A549 (cell line): Measurements from ENCODE around the gene NOL7. TPM values are rescaled to one million over a fixed set of nuclear protein-coding genes. Genes with fewer than 3 reads are reported as not detected.

Source experiments
- ATAC-seq, 2 experiments: fragments of 200-7000 bp in 1 of 2; fragments of >200 bp in 1 of 2; cut with Nextera tagmentation in 1 of 2; cut with Tn5 transposase in 1 of 2; 3 replicates each; pipeline versions ENCODE4 v1.8.0 to v1.9.1; 2018 to 2020; ENCODE audit warnings: mild to moderate bottlenecking in 1 of 2, moderate library complexity in 1 of 2
- CTCF ChIA-PET: fragments of 300-600 bp; sonication (Branson Sonifier 250); formaldehyde crosslinking; extraction: SDS; loops from one replicate; lab custom pipeline; 2021; ENCODE audit warnings: antibody characterized with exemption, inconsistent platforms; lab: Yijun Ruan, JAX
- POLR2A ChIA-PET: fragments of 350-600 bp; formaldehyde crosslinking; extraction: SDS; loops from one replicate; lab custom pipeline; 2021; ENCODE audit warnings: antibody characterized with exemption, inconsistent platforms; lab: Yijun Ruan, JAX
- DNase-seq, 2 experiments: peaks; one replicate each; pipeline versions ENCODE4 v3.0.0 to v3.0.0-alpha.2; 2011 to 2016; ENCODE audit warnings: low read depth in 1 of 2, low spot score in 1 of 2
- FAIRE-seq: peaks from 2 replicates; lab custom pipeline; 2011; peaks lifted over from hg19 to GRCh38; lab: Jason Lieb, UNC
- H3K27ac ChIP-seq, 2 experiments: fragments of >200 bp; sonication (Bioruptor Twin); formaldehyde crosslinking; 3 replicates each; pipeline ENCODE4 v1.5.1; 2016 to 2017
- H3K4me1 ChIP-seq: fragments of >200 bp; sonication (Bioruptor Twin); formaldehyde crosslinking; 3 replicates; pipeline ENCODE4 v1.6.1; 2016
- H3K4me2 ChIP-seq: fragments of >200 bp; sonication (Bioruptor Twin); formaldehyde crosslinking; 3 replicates; pipeline ENCODE4 v1.6.1; 2016
- H3K4me3 ChIP-seq: fragments of >200 bp; sonication (Bioruptor Twin); formaldehyde crosslinking; 3 replicates; pipeline ENCODE4 v1.5.1; 2016
- H3K9me3 ChIP-seq: fragments of >200 bp; sonication (Bioruptor Twin); formaldehyde crosslinking; 3 replicates; pipeline ENCODE4 v1.6.1; 2016
- CEBPB ChIP-seq, 2 experiments: fragments of >200 bp in 1 of 2; sonication (Bioruptor Twin) in 1 of 2; formaldehyde crosslinking in 1 of 2; IDR thresholded peaks; 2 replicates each; pipeline ENCODE4 v1.6.1; 2012 to 2016
- CHD4 ChIP-seq: fragments of 200-600 bp; sonication (generic); IDR thresholded peaks from 2 replicates; pipeline ENCODE4 v1.6.1; 2016; ENCODE audit warnings: antibody characterized with exemption, mild to moderate bottlenecking, borderline replicate concordance
- FOSB ChIP-seq: fragments of 250-450 bp; sonication (Bioruptor Pico); IDR thresholded peaks from 2 replicates; pipeline ENCODE4 v1.5.0; 2020; ENCODE audit warnings: mild to moderate bottlenecking, moderate library complexity
- HDAC2 ChIP-seq: fragments of 200-600 bp; sonication (generic); IDR thresholded peaks from 2 replicates; pipeline ENCODE4 v1.6.1; 2016
- HEYL ChIP-seq: fragments of 250-450 bp; sonication (Bioruptor Pico); IDR thresholded peaks from 2 replicates; pipeline ENCODE4 v1.8.0; 2021; ENCODE audit warnings: mild to moderate bottlenecking, moderate library complexity
- HOXB13 ChIP-seq: fragments of 250-450 bp; sonication (Bioruptor Pico); IDR thresholded peaks from 2 replicates; pipeline ENCODE4 v1.5.0; 2020; ENCODE audit warnings: low read depth, mild to moderate bottlenecking, moderate library complexity
- KDM5A ChIP-seq: fragments of 200-600 bp; sonication (generic); IDR thresholded peaks from 2 replicates; pipeline ENCODE4 v1.6.1; 2016; ENCODE audit warnings: antibody characterized with exemption, mild to moderate bottlenecking
- RFX5 ChIP-seq: fragments of 450-650 bp; IDR thresholded peaks from 2 replicates; pipeline ENCODE4 v1.7.1; 2014; ENCODE audit warnings: antibody characterized with exemption, mild to moderate bottlenecking, moderate library complexity
- SMC3 ChIP-seq: fragments of >200 bp; sonication (Bioruptor Twin); formaldehyde crosslinking; IDR thresholded peaks from 3 replicates; pipeline ENCODE4 v1.6.1; 2018; ENCODE audit warnings: inconsistent platforms
- SREBF2 ChIP-seq: fragments of 450-650 bp; IDR thresholded peaks from 2 replicates; pipeline ENCODE4 v1.6.1; 2014; ENCODE audit warnings: mild to moderate bottlenecking, moderate library complexity
- TP53 ChIP-seq: fragments of 250-450 bp; sonication (Bioruptor Pico); IDR thresholded peaks from 2 replicates; pipeline ENCODE4 v1.5.0; 2021; ENCODE audit warnings: mild to moderate bottlenecking, moderate library complexity
- ZFP36 ChIP-seq: fragments of 450-650 bp; IDR thresholded peaks from 2 replicates; pipeline ENCODE4 v1.6.1; 2014; ENCODE audit warnings: borderline replicate concordance; ENCODE audit not compliant: partially characterized antibody
- ZSCAN20 ChIP-seq: fragments of 250-450 bp; sonication (Bioruptor Pico); IDR thresholded peaks from 2 replicates; pipeline ENCODE4 v1.8.0; 2022; ENCODE audit warnings: mild to moderate bottlenecking, moderate library complexity
- WGBS: methylation state at CpG from one replicate; pipeline ENCODE4 v1.1.6; 2017; ENCODE audit errors: missing lambda C conversion rate; 5-methylcytosine and 5-hydroxymethylcytosine counted together
- polyA plus RNA-seq, 4 experiments: library from polyadenylated mRNA; depleted of rRNA in 3 of 4; stranded (reverse); fragments of >200 nt; fragmentation: RNase III in 1 of 4; extraction: RNeasy Plus Mini Kit Qiagen cat#74134 plus additional on column Dnase treatment in 1 of 4; gene quantifications; 2 replicates in 3 of 4; 3 replicates in 1 of 4; pipeline ENCODE4 v1.2.3, GENCODE V29; 2011 to 2017
- TF ChIP-seq, protein P1 (sequence below): fragments of >200 bp; sonication (Bioruptor Twin); formaldehyde crosslinking; IDR thresholded peaks from 3 replicates; pipeline ENCODE4 v1.6.1; 2016
- TF ChIP-seq, protein P2 (sequence below): fragments of 150-350 bp; IDR thresholded peaks from 2 replicates; pipeline ENCODE4 v1.6.1; 2014; ENCODE audit warnings: low read depth, mild to moderate bottlenecking, low read length
- TF ChIP-seq, protein P3 (sequence below): IDR thresholded peaks from 2 replicates; pipeline ENCODE4 v1.6.1; 2012; ENCODE audit warnings: low read depth, borderline replicate concordance
- TF ChIP-seq, protein P4 (sequence below): fragments of >200 bp; sonication (Bioruptor Twin); formaldehyde crosslinking; IDR thresholded peaks from 2 replicates; pipeline ENCODE4 v1.6.1; 2016

NOL7 gene
- polyA plus RNA-seq, 2 of the 4 experiments (the other 2 are of a cell fraction), result 75.1 to 85.9 TPM

DNA sequence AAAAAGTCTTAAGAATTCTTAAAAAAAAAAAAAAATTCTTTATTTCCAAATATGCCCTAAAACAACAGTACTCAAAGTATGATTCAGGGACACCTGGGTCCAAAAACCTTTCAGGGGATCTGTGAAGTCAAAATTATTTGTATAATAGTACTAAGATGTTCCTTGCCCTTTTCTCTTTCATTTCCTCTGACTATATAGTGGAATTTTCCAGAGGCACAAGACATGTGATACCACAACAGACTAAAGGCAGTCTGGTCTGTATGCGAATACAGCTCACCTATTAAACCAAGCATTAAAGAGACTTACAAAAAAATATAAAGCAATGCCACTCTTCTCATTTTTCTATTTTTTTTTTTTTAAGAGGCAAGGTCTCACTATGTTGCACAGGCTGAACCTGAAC lies 15.4 kb downstream of the NOL7 start:
- no peak overlapping the region for H3K27ac ChIP-seq
- FAIRE-seq, result no peak
- CTCF ChIA-PET, result interaction anchor here (0.6 to 1.2 kb wide), 5 partner anchors 15 to 293 kb away, joined by 3 to 4 read pairs (median 3); partner anchors contain the start of gene NOL7
- no peak for DNase-seq
- TF ChIP-seq, protein P1, sequence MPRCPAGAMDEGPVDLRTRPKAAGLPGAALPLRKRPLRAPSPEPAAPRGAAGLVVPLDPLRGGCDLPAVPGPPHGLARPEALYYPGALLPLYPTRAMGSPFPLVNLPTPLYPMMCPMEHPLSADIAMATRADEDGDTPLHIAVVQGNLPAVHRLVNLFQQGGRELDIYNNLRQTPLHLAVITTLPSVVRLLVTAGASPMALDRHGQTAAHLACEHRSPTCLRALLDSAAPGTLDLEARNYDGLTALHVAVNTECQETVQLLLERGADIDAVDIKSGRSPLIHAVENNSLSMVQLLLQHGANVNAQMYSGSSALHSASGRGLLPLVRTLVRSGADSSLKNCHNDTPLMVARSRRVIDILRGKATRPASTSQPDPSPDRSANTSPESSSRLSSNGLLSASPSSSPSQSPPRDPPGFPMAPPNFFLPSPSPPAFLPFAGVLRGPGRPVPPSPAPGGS, result no peak
- TF ChIP-seq TP53 (no peak), SMC3 (no peak), KDM5A (no peak), SREBF2 (no peak)
- no peak overlapping the region for H3K4me2 ChIP-seq
- no peaks in the 10 kb centered on the region for H3K9me3 ChIP-seq
- no peak for ATAC-seq
- 93% methylated on average over 1 of the region's 1 CpG for WGBS
- no peak overlapping the region for H3K4me3 ChIP-seq
- POLR2A ChIA-PET, result no interaction called here
- H3K4me1 ChIP-seq, result no peaks in the 10 kb centered on the region

DNA sequence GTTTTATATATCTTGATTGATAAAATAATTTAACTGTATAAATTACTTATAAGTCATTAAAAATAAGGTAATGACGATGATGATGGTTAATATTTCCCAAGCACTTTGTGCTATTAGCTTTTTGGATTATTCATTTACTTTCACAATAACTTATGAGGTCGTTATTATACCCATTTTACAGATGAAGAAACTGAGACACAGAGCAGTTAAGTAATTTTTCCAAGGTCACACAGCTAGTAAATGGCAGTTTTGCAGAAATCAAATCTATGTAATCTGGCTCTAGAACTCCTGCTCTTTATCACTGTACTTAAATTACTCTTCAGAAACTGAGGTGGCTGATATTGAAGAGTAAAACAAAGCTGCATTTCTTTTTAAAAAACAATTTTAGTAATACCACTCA lies 18.2 kb downstream of the NOL7 start:
- ATAC-seq, result no peak
- TF ChIP-seq, protein P2, sequence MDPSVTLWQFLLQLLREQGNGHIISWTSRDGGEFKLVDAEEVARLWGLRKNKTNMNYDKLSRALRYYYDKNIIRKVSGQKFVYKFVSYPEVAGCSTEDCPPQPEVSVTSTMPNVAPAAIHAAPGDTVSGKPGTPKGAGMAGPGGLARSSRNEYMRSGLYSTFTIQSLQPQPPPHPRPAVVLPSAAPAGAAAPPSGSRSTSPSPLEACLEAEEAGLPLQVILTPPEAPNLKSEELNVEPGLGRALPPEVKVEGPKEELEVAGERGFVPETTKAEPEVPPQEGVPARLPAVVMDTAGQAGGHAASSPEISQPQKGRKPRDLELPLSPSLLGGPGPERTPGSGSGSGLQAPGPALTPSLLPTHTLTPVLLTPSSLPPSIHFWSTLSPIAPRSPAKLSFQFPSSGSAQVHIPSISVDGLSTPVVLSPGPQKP, result no peak
- TF ChIP-seq, protein P3, sequence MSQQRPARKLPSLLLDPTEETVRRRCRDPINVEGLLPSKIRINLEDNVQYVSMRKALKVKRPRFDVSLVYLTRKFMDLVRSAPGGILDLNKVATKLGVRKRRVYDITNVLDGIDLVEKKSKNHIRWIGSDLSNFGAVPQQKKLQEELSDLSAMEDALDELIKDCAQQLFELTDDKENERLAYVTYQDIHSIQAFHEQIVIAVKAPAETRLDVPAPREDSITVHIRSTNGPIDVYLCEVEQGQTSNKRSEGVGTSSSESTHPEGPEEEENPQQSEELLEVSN, result no peak
- TF ChIP-seq CHD4 (no peak), HDAC2 (no peak), RFX5 (no peak), HOXB13 (CRISPR knock-in tag) (no peak)
- TF ChIP-seq, protein P4, sequence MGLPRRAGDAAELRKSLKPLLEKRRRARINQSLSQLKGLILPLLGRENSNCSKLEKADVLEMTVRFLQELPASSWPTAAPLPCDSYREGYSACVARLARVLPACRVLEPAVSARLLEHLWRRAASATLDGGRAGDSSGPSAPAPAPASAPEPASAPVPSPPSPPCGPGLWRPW, result no peak
- TF ChIP-seq, all 56 proteins: peak for 0
- no peak overlapping the region for H3K27ac ChIP-seq
- FAIRE-seq, result no peak
- no peaks in the 10 kb centered on the region for H3K9me3 ChIP-seq
- WGBS, result 80% methylated on average over 2 of the region's 2 CpGs
- no peaks in the 10 kb centered on the region for H3K4me1 ChIP-seq
- H3K4me3 ChIP-seq, result no peak overlapping the region
- ChIA-PET CTCF (interaction anchor here (1.6 to 2.7 kb wide), 2 partner anchors 11 to 18 kb away, joined by 3 to 16 read pairs; partner anchors contain the start of gene NOL7), POLR2A (interaction anchor here (1.0 kb wide), 1 partner anchor 18 kb away, joined by 3 read pairs; the partner anchor contains the start of gene NOL7)
- DNase-seq, result no peak
- no peak overlapping the region for H3K4me2 ChIP-seq

DNA sequence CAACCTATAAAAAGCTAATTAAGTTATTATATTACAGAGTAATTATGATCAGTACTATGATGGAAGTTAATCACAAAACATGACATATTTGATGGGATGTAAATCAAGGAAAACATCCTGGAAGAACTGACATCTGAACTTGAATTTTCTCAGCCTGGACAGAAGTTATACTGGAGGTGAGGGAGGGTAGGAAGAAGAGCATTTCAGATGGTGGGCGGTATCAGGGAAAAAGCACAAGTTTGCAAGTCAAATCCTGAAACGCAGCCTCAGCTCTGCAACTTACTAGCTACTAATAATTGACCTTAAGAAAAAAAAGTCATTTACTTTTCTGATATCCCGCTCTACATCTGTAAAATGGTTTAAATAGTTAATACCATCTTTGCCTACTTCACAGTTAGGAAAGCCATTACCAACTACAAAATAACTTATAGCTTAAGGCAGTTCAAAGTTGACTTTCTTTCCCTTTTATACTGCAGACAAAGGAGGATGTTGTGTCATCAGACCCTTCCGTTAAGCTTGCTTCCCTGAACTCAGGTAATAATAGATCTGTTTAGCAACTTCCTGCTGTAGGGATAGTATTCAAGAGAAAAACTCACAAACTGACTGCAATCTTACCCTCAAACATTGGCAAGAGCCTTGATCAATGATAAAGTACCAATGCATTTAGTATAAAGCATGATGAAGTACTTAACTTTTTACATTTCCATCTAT lies 21.0 kb downstream of the NOL7 start:
- ChIA-PET CTCF (interaction anchor here (1.4 kb wide), 1 partner anchor 21 kb away, joined by 3 read pairs; the partner anchor contains the start of gene NOL7), POLR2A (no interaction called here)
- H3K4me1 ChIP-seq, result no peaks in the 10 kb centered on the region
- FAIRE-seq (no peak), ATAC-seq (no peak), DNase-seq (no peak)
- 92% methylated on average over 4 of the region's 4 CpGs for WGBS
- H3K27ac ChIP-seq, result no peak overlapping the region
- no peaks in the 10 kb centered on the region for H3K9me3 ChIP-seq
- TF ChIP-seq CEBPB (IDR thresholded peaks at IDR 0.05), result no peak
- no peak overlapping the region for H3K4me2 ChIP-seq
- no peak overlapping the region for H3K4me3 ChIP-seq

DNA sequence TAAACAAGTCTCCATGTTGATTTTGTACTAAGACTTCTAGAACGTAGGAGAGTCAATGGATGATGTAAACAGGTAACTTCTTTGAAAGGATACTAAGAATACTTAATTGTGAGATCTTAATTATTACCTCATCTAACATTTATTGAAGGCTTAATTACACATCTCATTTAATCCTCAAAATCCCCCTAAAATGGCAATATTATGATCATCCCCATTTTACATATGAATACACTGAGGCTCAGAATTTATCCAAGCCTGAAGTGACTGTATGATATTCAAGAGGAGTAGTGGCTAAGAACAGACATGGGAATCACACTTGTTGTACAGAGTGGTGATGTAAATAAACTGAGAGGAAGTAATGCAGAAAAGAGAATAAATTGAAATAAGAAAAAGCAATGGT lies 22.9 kb downstream of the NOL7 start:
- FAIRE-seq (no peak), ATAC-seq (no peak), DNase-seq (no peak)
- Histone ChIP-seq H3K9me3 (no peaks in the 10 kb centered on the region), H3K4me3 (no peak overlapping the region), H3K4me1 (no peaks in the 10 kb centered on the region), H3K4me2 (no peak overlapping the region), H3K27ac (no peak overlapping the region)
- ChIA-PET CTCF (no interaction called here), POLR2A (no interaction called here)
- TF ChIP-seq FOSB (CRISPR knock-in tag) (no peak), ZFP36 (no peak), ZSCAN20 (CRISPR knock-in tag) (no peak), HEYL (CRISPR knock-in tag) (no peak)
- WGBS, result 91% methylated on average over 1 of the region's 1 CpG
